Lower leg skin (tissue), 3 donors: ENCODE results near the gene DNAH14.

Experiments used
- CTCF ChIP-seq, 3 donors: fragments of 450-650 bp; IDR thresholded peaks; one replicate each; pipeline ENCODE4 v1.5.1; 2016; ENCODE audit warnings: antibody characterized with exemption in 3 of 3, mild to moderate bottlenecking in 3 of 3, moderate library complexity in 2 of 3
- POLR2A ChIP-seq, 2 donors: fragments of 450-650 bp; IDR thresholded peaks; one replicate each; pipeline ENCODE4 v1.6.1; 2016 to 2017; ENCODE audit warnings: antibody characterized with exemption in 2 of 2, mild to moderate bottlenecking in 1 of 2, moderate library complexity in 1 of 2

- TF ChIP-seq CTCF (IDR thresholded peaks at IDR 0.05) (no peak), POLR2A (IDR thresholded peaks at IDR 0.05) (no peak)
Observed at GRCh38 chr1:225366552-225366951, 437.1 kb downstream of the DNAH14 start.
